OCI-LY1 (cell line): ENCODE data around the gene STAG3.

Experiments
- CTCF ChIP-seq: fragments of 200-600 bp; sonication (generic), shearing (Covaris generic); IDR thresholded peaks from 2 replicates; pipeline ENCODE4 v1.5.1; 2017; ENCODE audit warnings: mild to moderate bottlenecking, antibody characterized with exemption, low read length, moderate library complexity, mixed read lengths
- EZH2 ChIP-seq: fragments of 200-600 bp; sonication (generic), shearing (Covaris generic); IDR thresholded peaks from 2 replicates; pipeline ENCODE4 v1.8.0; 2017; ENCODE audit warnings: borderline replicate concordance, mixed run types, mild to moderate bottlenecking, antibody characterized with exemption, low read length, moderate library complexity, mixed read lengths

GRCh38 chr7:100222445-100223132 is 44.9 kb downstream of the STAG3 start:
- TF ChIP-seq CTCF, result no peak
- no peak for TF ChIP-seq EZH2
